Head of caudate nucleus (tissue), 42 donors: Measurements from ENCODE around the gene DRD1.

Experiments
- DNase-seq, 42 donors: peaks; one replicate each; pipeline versions ENCODE4 v3.0.0 to v3.0.0-alpha.2; 2020 to 2021; ENCODE audit warnings: mixed read lengths in 7 of 42
- intact Hi-C: fragments of 100-400 bp; cut with DNase I; formaldehyde crosslinking; loops from one replicate; pipeline ENCODE4 v1.15.0; 2022

DRD1 gene

DNA sequence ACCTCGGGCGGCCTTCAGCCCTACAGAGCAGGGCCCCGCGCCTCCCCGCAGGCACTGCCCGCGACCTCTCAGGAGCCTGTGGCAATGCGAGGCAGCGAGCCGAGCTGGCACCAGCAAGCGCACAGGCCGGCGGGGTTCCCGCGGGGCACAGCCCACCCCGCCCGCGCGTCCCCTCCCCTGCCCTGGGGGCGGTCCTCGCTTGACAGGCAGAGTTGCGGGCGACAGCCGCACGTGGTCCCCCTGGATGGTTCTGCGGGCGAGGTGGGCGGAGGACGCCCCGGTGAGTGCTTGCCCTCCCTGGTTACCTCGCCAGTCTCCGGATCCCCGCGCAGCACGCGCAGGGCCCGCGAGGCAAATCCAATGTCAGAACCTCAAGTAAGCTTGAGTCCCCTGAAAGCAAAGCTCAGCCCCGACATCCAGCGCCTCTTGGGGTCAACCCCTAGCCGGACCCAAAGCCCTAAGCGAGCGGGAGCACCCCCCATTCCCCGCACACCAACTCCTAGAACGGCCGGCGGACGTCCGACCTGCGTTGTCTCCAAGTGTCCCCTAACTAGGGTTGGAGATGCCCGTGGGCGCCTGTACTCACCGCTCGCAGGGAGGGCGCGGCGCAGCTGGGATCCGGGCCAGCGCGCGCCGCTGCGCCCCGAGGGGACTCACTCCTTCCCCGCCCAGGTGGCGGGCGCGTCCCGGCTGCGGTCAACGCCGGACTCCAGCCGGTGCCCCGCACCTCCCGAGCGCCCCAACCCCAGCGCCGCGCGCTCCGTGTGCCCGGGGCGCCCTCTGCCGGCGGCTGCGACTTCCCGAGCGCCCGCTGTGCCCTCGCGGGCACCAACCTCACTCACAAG is at the start of gene DRD1:
TSS of gene DRD1 (minus strand) at position 123 of the 845 bp plus-strand sequence. CDS start 1,083 bp downstream, outside the sequence.
- intact Hi-C loops = loop anchor here (5.0 kb wide), 1 partner anchor 492 kb away; no protein-coding TSS in a partner anchor
- DNase-seq = peak; percentile 17 to 86 (median 74)

DNA sequence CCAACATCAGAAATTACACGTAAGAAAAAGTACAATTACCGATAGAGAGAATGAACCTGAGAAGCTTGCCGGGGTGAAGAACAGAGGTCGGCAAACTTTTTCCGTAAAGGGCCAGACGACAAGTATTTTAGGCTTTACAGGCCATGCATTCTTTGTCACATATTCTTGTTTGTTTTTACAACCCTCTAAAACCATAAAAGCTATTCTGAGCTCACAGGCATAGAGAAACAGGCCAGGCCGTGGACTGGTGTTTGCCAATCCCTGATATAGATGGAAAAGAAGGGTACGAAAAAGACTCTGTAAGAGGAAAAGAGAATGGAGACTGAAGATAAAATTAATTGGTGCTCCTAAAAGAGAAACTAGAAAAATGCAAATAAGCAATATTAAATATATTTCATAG is 49.7 kb upstream of the DRD1 start:
- DNase-seq = no peak
- intact Hi-C loops = no loop called here

DNA sequence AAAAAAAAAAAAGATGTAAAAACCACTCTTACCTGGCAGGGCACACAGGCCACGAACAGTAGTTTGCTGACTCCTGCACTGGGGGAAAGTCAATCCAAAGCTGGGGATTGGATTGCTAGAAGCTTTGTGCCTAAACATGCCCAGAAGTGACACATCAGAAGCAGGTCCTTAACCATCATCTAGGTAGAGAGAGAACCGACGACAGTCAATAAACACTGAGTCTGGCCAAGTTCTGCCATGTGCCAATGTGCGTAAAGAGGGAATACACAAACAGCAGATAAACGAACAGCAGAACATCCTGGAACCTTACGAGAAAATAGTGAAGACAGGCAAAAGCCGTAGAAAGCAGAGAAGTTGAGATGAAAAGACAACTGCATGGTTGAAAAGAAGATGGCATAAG is 49.3 kb upstream of the DRD1 start:
- DNase-seq = no peak
- intact Hi-C loops = no loop called here

DNA sequence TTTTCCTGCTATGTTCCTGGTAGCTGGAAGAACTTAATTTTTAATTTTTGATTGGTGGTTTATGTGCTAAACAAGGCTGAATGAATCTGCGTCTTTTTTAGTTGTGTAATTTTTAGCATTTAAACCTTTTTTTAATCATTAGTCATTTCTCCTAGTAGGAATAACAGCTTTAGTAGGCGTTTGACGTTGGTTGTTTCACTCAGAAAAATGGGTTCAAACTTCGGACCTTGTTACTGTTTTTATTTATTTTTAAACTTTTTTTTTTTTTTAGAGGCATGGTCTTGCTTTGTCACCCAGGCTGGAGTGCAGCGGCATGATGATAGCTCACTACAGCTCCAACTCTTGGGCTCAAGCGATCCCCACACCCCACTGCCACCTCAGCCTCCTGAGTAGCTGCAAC is 47.2 kb upstream of the DRD1 start:
- intact Hi-C loops = no loop called here
- no peak for DNase-seq

DNA sequence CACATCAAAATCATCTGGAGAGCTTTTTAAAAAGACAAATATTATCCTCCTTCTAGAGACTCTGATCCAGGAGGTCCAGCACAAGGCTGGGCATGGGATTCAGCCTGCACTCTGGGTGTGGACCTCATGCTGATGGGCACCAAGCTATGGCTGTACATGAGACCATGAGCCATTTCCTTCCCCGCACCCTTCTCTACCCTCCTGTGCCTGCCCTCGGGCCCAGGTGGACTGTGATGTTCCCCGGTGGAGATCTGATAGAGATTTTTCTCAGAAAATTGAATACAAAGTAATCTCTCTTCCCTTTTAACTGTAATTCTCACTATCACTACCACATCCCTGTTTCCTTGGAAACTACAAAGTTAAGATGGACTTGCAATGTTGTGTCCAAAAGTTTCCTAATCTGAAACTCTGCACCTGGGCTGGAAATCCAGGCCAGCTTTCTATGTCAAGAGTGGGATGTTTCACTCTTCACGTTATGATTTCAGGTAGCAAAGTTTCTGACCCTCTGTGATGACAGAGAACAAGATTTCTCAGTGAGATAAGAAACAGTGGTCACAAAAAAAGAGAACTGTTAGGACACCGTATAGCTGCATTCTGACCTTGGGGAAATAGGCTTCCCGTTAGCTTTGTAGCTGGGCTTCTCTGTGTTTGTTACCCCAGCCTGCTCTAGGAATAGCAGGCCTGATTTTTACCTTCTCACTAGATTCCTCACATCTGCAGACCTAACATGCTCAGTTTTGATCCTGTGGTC is 45.9 kb upstream of the DRD1 start:
- no peak for DNase-seq
- intact Hi-C loops = no loop called here

DNA sequence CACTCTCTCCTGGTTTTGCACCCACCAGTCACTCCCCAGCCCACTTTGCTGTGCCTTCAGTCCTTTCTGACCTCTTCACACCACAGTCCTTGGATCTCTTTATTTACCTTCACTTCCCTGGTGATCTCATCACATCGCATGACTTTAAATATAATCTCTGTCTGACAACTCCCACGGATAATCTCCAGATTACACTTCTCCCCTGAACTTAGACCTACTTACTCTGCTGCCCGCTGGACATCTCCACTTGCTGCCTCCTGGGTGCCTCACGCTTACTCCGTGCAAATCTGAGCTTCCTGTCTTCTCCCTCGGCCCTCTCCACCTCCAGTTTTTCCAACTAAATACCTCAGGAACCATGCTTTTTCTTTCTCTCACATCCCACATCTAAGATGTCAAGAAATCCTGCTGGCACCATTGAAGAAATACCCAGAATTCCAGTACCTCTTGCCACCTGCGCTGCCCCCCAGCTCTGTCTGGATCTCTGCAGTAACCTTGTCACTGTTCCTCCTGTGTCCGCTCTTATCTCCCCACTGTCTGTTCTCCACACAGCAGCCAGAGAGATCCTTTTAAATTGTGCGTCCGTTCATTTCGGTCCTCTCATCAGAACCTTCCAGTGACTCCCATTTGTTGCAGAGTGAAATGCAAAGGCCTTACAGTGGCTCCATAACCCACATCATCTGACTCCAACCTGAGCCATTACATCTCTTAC is 43.7 kb upstream of the DRD1 start:
- DNase-seq = no peak
- intact Hi-C loops = no loop called here

DNA sequence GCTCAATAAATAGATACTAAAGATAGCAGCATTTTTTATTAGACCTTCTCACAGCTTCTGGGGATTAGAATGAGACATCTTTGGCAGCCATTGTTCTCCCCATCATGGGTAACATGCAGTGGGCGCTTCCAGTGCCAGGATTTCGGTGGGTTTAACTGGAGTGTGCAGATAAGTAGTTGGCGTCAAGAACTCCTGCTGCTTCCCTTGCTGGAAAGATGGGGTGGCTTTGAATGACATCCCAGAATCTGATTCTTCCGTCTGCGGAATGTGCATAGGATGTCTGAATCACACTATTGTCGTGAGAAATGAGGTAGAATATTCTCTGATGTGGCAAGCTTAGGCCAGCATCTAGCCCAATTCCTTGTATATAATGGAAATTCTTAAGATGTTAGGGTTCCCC is 41.6 kb upstream of the DRD1 start:
- DNase-seq = peak in 17 of 42 donors; percentile 6 to 68 (median 43)
- intact Hi-C loops = no loop called here

DNA sequence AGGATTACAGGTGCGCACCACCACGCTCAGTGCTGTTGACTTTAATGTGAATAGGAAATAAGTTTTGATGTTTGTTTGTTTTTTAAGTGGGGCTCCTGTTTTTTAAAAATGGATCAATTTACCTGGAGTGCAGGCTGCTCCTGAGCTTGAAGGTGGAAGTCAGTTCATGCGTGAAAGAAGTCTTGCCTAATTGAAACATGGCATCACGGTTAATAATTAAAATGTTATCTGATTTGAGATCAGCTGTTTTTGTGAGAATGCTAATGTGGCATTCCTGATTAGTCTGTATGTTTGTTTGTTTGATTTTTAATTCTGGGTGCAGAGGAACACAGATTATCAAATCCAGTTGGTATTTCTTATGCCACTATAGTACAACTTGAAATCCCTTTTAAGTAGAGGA is 40.8 kb upstream of the DRD1 start:
- DNase-seq = no peak
- intact Hi-C loops = no loop called here

DNA sequence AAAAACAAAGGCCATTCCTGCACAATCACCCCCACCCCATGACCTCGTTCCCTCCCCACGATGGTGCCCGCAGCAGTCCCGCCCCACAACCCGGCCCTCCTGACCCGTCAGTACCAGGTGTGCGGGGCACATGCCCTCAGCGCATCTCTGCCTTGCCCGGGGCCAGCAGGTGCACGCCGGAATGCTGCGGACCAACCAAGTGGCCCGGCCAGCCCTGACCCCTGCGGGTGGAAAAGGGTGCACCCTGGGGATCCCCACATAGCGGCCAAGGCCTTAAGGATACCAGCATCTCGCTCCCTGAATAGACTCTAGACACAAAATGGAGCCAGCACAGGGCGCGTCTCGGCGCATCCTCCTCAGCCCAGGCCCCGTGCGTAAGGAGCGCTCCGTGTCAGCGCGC is 40.3 kb upstream of the DRD1 start:
- intact Hi-C loops = no loop called here
- no peak for DNase-seq

DNA sequence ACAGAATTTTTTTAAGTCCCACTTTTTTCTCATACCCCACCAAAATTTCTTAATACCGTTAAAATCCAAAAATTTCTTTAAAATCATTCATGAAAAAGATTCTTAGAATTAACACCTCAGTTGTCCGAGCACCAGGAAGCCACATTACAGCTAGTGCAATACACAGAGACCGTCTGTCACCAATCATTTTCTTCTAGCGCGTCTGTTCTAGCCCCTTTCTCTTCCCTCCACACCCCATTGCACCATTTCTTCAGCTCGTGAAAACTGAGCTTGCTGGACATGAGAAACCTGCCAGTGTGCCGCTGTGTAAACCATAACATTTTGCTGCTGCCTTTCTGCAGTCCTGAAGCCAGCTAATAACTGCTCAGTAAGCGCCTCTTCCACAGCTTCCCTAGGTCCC is 39.4 kb upstream of the DRD1 start:
- intact Hi-C loops = no loop called here
- no peak for DNase-seq

DNA sequence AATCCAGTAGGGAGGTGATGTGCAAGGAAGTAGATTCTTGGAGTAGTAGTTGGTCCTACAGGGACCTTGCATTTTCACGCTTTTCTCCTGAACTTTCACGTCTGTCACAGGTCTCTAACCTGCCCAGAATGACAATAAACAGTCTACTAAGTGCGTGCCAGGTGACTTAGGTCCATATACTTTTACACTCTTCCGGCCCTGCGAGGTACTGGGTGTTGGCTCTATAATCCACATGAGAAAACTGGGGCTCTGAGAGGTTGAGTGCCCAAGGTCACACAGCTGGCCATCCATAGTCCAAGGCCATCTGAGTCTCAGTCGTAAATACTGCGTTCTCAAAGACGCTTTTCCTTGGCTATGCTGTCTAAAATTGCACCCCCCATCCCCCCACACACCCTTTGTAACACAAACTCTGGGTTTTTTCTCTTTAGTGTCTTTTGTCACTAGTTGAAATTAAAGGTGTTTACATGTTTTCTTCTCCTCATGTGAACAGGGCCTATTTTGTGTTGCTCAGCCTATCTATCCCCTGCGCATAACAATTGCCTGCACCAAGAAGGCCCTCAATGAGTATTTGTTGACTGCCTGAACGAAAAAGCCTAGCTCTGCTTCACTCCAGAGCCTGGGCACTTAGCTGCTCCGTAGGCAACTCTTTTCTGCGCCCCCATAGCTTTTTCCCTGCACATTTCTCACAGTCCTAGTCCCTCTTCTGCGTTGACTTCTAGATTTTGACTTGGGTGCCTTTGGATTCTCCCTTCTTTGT is 35.3 kb upstream of the DRD1 start:
- DNase-seq = no peak

DNA sequence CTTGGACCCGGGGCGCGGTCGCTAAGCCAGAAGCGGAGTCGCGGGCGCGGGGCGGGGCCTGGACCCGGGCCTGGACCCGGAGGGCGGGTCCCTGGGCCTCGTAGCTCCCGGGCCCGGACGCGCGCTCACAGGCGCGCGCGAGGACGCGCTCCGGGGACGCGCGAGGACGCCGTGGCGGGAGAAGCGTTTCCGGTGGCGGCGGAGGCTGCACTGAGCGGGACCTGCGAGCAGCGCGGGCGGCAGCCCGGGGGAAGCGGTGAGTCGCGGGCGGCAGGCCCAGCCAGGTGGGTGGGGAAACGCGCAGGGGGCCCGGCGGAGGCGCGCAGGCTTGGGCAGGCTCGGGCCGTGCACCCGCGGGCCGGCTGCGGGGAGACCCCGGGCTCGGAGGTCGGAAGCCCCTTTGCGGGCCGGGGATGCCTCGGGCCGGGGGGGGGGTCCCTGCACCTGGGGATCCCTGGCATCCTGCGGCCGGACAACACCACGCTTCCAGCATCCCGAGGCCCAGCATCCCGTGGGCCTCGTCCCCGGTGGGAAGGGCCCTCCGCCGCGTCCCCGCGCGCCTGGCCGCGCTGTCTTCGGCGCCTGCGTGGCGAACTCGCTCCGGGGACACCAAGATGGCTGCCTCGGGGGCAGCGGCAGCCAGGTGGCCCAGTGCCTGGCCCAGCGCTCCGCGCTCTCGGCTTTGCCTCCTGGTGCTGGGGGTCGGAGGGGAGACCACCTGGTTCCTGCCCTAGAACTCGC is 34.6 kb upstream of the DRD1 start, which contains the start of gene SFXN1:
TSS of gene SFXN1 (plus strand) at position 177 of the 741 bp plus-strand sequence. CDS start 13,544 bp downstream, outside the sequence.
- intact Hi-C loops = no loop called here
- peak; percentile 43 to 93 (median 84) for DNase-seq

More for the DNA sequence above, 35.3 kb upstream of the DRD1 start:
- intact Hi-C loops = no loop called here

DNA sequence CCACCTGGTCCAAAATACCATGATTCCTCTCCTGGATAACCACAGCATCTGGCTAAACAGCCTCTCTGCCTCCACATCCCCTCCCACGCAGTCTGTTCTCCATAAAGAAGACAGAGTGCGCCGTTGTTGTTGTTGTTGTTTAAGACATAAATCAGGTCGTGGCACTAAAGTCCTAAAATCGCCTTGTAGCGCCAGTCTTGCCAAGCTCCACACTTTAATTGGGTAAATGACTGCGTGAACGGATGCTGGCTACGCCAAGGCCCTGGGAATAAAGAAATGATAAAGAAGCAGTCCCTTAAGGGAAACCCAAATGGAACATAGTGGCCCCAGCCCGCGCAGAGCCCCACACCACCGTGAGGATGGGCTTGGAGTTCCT is 34.0 kb upstream of the DRD1 start:
- peak in 1 of 42 donors; percentile 17 for DNase-seq
- intact Hi-C loops = no loop called here

DNA sequence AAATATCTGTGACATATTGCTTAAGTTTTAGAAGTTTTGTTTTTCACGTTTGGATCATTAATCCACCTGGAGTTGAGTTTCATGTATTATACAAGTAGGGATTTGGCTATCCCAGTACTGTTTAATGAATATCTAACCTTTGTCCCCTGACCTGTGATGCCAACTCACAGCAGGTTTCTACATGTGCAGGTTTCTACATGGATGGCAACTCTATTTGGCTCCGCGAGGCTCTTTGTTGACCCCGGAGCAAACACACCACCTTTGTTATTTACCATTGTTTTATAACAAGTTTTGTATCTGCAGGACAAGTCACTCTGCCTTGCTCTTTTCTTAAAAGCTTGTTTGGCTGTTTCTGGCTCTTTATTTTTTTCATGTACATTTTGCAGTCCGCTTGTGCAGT is 33.5 kb upstream of the DRD1 start:
- no peak for DNase-seq
- intact Hi-C loops = no loop called here

DNA sequence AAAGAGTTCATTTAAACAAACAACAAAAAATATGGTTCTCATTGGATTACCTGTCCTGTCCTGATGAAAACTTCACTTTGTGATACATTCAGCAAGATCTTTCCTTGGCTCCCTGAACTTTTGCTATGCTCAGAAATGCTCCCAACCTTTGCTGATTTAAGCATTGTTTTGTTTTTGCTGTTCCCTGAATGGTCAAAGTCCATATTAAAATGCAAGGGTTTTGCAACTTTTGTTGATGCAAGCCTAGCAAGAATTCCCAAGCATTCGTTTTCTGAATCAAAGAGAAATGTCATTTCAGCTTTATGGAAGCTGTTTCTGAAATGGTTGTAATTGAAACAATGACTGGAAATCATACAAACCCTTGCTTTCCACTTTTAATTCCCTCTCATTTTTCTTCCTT is 31.3 kb upstream of the DRD1 start:
- intact Hi-C loops = no loop called here
- no peak for DNase-seq

DNA sequence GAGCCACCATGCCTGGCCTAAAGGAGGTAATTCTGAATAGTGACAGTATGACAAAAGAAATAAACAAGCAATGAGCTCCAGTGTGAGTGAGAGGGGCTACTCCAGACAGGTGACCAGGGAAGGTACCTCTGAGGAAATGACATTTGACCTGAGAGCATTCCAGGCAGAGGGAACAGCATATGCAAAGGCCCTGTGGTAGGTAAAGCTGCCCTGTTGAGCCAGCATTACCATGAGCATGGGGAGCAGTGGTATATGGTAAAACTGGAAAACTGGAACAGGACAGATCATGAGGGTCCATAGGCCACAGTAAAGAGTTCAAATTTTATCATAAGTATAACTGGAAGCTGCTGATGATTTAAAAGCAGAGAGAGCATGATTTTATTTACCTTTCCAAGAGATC is 28.4 kb upstream of the DRD1 start:
- DNase-seq = no peak
- intact Hi-C loops = no loop called here

DNA sequence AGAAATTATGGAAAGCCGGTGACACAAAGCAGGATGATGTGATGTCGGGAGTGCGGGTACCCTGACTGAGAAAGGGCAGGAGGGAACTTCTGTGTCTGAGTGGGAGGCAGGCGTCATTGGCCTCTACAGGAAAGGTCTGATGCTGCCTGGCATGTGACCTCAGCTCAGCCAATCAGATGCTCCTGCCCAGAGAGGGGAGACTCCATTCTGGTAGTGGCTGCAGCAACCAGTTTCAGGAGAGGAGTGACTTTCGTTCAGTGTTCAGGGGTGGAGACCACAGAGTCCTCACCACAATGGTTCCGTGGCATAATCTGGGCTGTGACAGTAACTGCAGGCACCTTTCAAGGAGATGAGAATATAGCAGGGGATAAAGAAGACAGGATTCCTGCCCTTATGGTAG is 27.6 kb upstream of the DRD1 start:
- DNase-seq = no peak
- intact Hi-C loops = no loop called here

DNA sequence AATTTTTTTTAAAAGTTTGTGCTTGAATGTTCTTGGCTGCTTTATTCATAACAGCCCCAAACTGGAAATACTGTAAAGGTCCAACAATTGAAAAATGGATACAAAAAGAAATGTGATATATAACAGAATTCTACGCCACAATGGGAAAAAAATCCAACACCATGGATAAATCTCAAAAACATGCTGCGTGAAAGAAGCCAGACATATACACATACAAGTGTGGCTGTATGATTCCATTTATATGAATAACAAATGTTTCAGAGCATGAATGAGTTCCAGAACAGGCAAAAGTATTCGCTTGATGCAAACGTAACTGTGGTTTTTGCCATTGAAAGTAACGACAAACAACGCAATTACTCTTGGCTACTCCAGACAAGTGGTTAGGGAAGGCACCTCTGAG is 27.2 kb upstream of the DRD1 start:
- intact Hi-C loops = no loop called here
- DNase-seq = no peak
